IPS DF 4.7 (cell line): ENCODE results near the gene PDLIM1.

Source experiments
- DNase-seq: peaks from one replicate; pipeline ENCODE4 v3.0.0-alpha.2; 2013; ENCODE audit warnings: low spot score; ENCODE audit errors: extremely low read depth

Gene PDLIM1

GRCh38 chr10:95290461-95291364, at the start of gene PDLIM1:
TSS of gene PDLIM1 (minus strand) at chr10:95291003. CDS start at chr10:95290915, 88 bp downstream.
- DNase-seq, result no peak

- DNase-seq, result no peak
These were observed 49.1 kb upstream of the PDLIM1 start for GRCh38 chr10:95339863-95340262.

- DNase-seq, result no peak
These were observed 46.8 kb upstream of the PDLIM1 start for GRCh38 chr10:95337423-95338160.

GRCh38 chr10:95336702-95337101, 45.9 kb upstream of the PDLIM1 start:
- DNase-seq, result no peak

- no peak for DNase-seq
These were observed 45.3 kb upstream of the PDLIM1 start for GRCh38 chr10:95335933-95336699.

- no peak for DNase-seq
These were observed 44.0 kb upstream of the PDLIM1 start for GRCh38 chr10:95334805-95335144.

- no peak for DNase-seq
These were observed 43.4 kb upstream of the PDLIM1 start for GRCh38 chr10:95333997-95334804.

- DNase-seq, result no peak
These were observed 42.0 kb upstream of the PDLIM1 start for GRCh38 chr10:95332666-95333249.

GRCh38 chr10:95331596-95332130, 40.9 kb upstream of the PDLIM1 start:
- no peak for DNase-seq

GRCh38 chr10:95330966-95331453, 40.2 kb upstream of the PDLIM1 start:
- DNase-seq, result no peak

GRCh38 chr10:95329296-95329695, 38.5 kb upstream of the PDLIM1 start:
- DNase-seq, result no peak

GRCh38 chr10:95328013-95328412, 37.2 kb upstream of the PDLIM1 start:
- no peak for DNase-seq

GRCh38 chr10:95327367-95327766, 36.6 kb upstream of the PDLIM1 start:
- DNase-seq, result no peak

GRCh38 chr10:95326396-95326795, 35.6 kb upstream of the PDLIM1 start:
- no peak for DNase-seq

GRCh38 chr10:95325863-95326262, 35.1 kb upstream of the PDLIM1 start:
- no peak for DNase-seq

- DNase-seq, result no peak
These were observed 33.8 kb upstream of the PDLIM1 start for GRCh38 chr10:95324436-95325268.

GRCh38 chr10:95321554-95322301, 30.9 kb upstream of the PDLIM1 start:
- no peak for DNase-seq

GRCh38 chr10:95319239-95319638, 28.4 kb upstream of the PDLIM1 start:
- DNase-seq, result no peak

GRCh38 chr10:95315509-95315908, 24.7 kb upstream of the PDLIM1 start:
- no peak for DNase-seq
